Measurements from ENCODE around the gene IL1RAPL1.

Gene IL1RAPL1

GRCh38 chrX:28586981-28587551, at the start of gene IL1RAPL1:
IL1RAPL1 (plus strand) TSS chrX:28587446.
- Histone ChIP-seq H3K27me3 (ENCODE audit: low read length) (no peaks in the 10 kb centered on the region), H3K36me3 (ENCODE audit: low read length) (no peaks in the 10 kb centered on the region), H3K9ac (ENCODE audit: low read length) (no peak within 1 kb of the TSS), H3K27ac (ENCODE audit: low read depth, low read length) (no peak within 1 kb of the TSS), H2AFZ (ENCODE audit: low read depth, low read length, severe bottlenecking) (no peak within 1 kb of the TSS), H4K20me1 (ENCODE audit: low read depth, low read length) (no peaks in the 10 kb centered on the region), H3K9me3 (ENCODE audit: insufficient read depth, low read length) (no peaks in the 10 kb centered on the region), H3K4me3 (ENCODE audit: insufficient read depth, low read length, poor library complexity, severe bottlenecking) (no peak within 1 kb of the TSS), H3K4me2 (ENCODE audit: low read depth, low read length, poor library complexity, severe bottlenecking) (no peak within 1 kb of the TSS), H3K9me2 (replicated peaks; ENCODE audit: insufficient read depth, low read length) (no peaks in the 10 kb centered on the region), H3F3A (ENCODE audit: insufficient read depth) (no peaks in the 10 kb centered on the region), H3K79me2 (ENCODE audit: insufficient read depth, low read length) (no peaks in the 10 kb centered on the region)
- TF ChIP-seq EZH2phosphoT487 (conservative IDR thresholded peaks at IDR 0.05; ENCODE audit: low read length) (no peak), CTCF (IDR thresholded peaks at IDR 0.05; ENCODE audit: insufficient read depth, low read length, poor library complexity, severe bottlenecking) (no peak)

- Histone ChIP-seq H3K4me2 (ENCODE audit: low read depth, low read length, poor library complexity, severe bottlenecking) (no peak overlapping the region), H3K79me2 (ENCODE audit: insufficient read depth, low read length) (no peaks in the 10 kb centered on the region), H2AFZ (ENCODE audit: low read depth, low read length, severe bottlenecking) (no peak overlapping the region), H3K36me3 (ENCODE audit: low read length) (no peaks in the 10 kb centered on the region), H3K27ac (ENCODE audit: low read depth, low read length) (no peak overlapping the region), H3K9ac (ENCODE audit: low read length) (no peak overlapping the region), H3K27me3 (ENCODE audit: low read length) (no peaks in the 10 kb centered on the region), H4K20me1 (ENCODE audit: low read depth, low read length) (no peaks in the 10 kb centered on the region), H3F3A (ENCODE audit: insufficient read depth) (no peaks in the 10 kb centered on the region), H3K9me3 (ENCODE audit: insufficient read depth, low read length) (no peaks in the 10 kb centered on the region), H3K9me2 (replicated peaks; ENCODE audit: insufficient read depth, low read length) (no peaks in the 10 kb centered on the region), H3K4me3 (ENCODE audit: insufficient read depth, low read length, poor library complexity, severe bottlenecking) (no peak overlapping the region)
- no peak for TF ChIP-seq EZH2phosphoT487 (conservative IDR thresholded peaks at IDR 0.05; ENCODE audit: low read length)
- TF ChIP-seq CTCF (IDR thresholded peaks at IDR 0.05; ENCODE audit: insufficient read depth, low read length, poor library complexity, severe bottlenecking) = no peak
Observed at GRCh38 chrX:28542791-28543190, 44.5 kb upstream of the IL1RAPL1 start.

- Histone ChIP-seq H3K9ac (ENCODE audit: low read length) (no peak overlapping the region), H2AFZ (ENCODE audit: low read depth, low read length, severe bottlenecking) (no peak overlapping the region), H3K27ac (ENCODE audit: low read depth, low read length) (no peak overlapping the region), H3K4me3 (ENCODE audit: insufficient read depth, low read length, poor library complexity, severe bottlenecking) (no peak overlapping the region), H3K9me3 (ENCODE audit: insufficient read depth, low read length) (no peaks in the 10 kb centered on the region), H3K79me2 (ENCODE audit: insufficient read depth, low read length) (no peaks in the 10 kb centered on the region), H3F3A (ENCODE audit: insufficient read depth) (no peaks in the 10 kb centered on the region), H3K9me2 (replicated peaks; ENCODE audit: insufficient read depth, low read length) (no peaks in the 10 kb centered on the region), H3K4me2 (ENCODE audit: low read depth, low read length, poor library complexity, severe bottlenecking) (no peak overlapping the region), H3K36me3 (ENCODE audit: low read length) (no peaks in the 10 kb centered on the region), H3K27me3 (ENCODE audit: low read length) (no peaks in the 10 kb centered on the region), H4K20me1 (ENCODE audit: low read depth, low read length) (no peaks in the 10 kb centered on the region)
- no peak for TF ChIP-seq CTCF (IDR thresholded peaks at IDR 0.05; ENCODE audit: insufficient read depth, low read length, poor library complexity, severe bottlenecking)
- TF ChIP-seq EZH2phosphoT487 (conservative IDR thresholded peaks at IDR 0.05; ENCODE audit: low read length) = no peak
Observed at GRCh38 chrX:28549838-28550237, 37.4 kb upstream of the IL1RAPL1 start.
